Ectodermal cell (in vitro differentiated cells): ENCODE measurements around the gene ITGA2. TPM values are rescaled to one million over a fixed set of nuclear protein-coding genes. Genes with fewer than 3 reads are reported as not detected.

ENCODE experiments used
- H3K27ac ChIP-seq: 2 replicates; pipeline ENCODE4 v1.7.0; 2013; ENCODE audit warnings: mild to moderate bottlenecking, low read depth, low read length; ENCODE audit not compliant: insufficient read depth, poor library complexity, severe bottlenecking
- H3K27me3 ChIP-seq: 2 replicates; pipeline ENCODE4 v1.7.0; 2013; ENCODE audit warnings: mild to moderate bottlenecking, low read length; ENCODE audit not compliant: insufficient read depth, control insufficient read depth, poor library complexity, severe bottlenecking
- H3K36me3 ChIP-seq: one replicate; pipeline ENCODE4 v1.7.0; 2013; ENCODE audit warnings: low read length; ENCODE audit not compliant: control insufficient read depth, insufficient read depth
- H3K4me1 ChIP-seq: one replicate; pipeline ENCODE4 v1.7.0; 2013; ENCODE audit warnings: low read length; ENCODE audit not compliant: control insufficient read depth, insufficient read depth
- H3K4me3 ChIP-seq: 2 replicates; pipeline ENCODE4 v1.7.0; 2013; ENCODE audit warnings: low read depth, low read length, control low read depth; ENCODE audit not compliant: insufficient read depth
- H3K9me3 ChIP-seq: 2 replicates; pipeline ENCODE4 v1.7.0; 2013; ENCODE audit warnings: mild to moderate bottlenecking, low read length, moderate library complexity; ENCODE audit not compliant: control insufficient read depth
- WGBS, 2 experiments: methylation state at CpG; one replicate each; pipeline ENCODE4 v1.1.7; 2013; ENCODE audit warnings: missing lambda C conversion rate in 2 of 2; 5-methylcytosine and 5-hydroxymethylcytosine counted together
- polyA plus RNA-seq, 4 experiments: library from polyadenylated mRNA; stranded (reverse); fragments of 50-300 nt; gene quantifications; one replicate each; pipeline ENCODE4 v1.2.3, GENCODE V29; 2013

ITGA2 gene
- 1.6 TPM for polyA plus RNA-seq (2013, experiment 1 of 4)
- polyA plus RNA-seq (2013, experiment 2 of 4) = 1.5 TPM
- polyA plus RNA-seq (2013, experiment 3 of 4) = 1.3 TPM
- polyA plus RNA-seq (2013, experiment 4 of 4) = 1.5 TPM

DNA sequence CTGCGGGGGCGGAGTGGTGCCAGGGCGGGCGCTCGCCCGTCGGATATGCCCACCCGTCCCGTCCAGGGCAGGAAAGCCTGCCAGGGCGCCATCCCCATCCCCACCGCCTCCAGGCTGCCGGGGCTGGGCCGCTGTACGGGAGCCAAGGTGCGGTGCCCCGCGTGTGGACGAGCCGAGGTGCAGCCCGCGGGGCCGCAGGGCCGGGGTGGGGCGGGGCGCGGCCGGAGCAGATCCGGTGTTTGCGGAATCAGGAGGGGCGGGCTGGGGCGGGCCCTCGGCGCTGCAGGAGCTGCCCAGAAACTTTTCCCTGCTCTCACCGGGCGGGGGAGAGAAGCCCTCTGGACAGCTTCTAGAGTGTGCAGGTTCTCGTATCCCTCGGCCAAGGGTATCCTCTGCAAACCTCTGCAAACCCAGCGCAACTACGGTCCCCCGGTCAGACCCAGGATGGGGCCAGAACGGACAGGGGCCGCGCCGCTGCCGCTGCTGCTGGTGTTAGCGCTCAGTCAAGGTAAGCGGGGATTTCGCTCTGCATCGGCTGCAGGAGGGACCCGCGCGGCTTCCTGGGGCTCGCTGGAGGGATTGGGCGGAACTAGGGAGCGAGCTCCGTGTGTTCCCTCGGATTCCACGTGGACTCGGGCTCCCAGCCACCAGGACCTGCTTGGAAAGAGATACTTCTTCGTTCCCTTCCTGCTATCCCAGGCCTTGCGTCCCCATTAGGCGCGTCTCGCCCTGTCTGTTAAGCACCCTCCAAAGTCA, at the start of gene ITGA2:
TSS of gene ITGA2 (plus strand) at position 328 of the 756 bp plus-strand sequence. CDS start at position 445, 117 bp downstream.
- Histone ChIP-seq H3K27ac (no peak within 1 kb of the TSS), H3K9me3 (no peaks in the 10 kb centered on the region), H3K4me1 (peaks cover 6% of the 10 kb centered on the region), H3K27me3 (peaks cover 44% of the 10 kb centered on the region), H3K36me3 (no peaks in the 10 kb centered on the region), H3K4me3 (peak within 1 kb of the TSS; percentile 66)
- 1% methylated on average over 64 of the region's 64 CpGs for WGBS, 2 experiments

DNA sequence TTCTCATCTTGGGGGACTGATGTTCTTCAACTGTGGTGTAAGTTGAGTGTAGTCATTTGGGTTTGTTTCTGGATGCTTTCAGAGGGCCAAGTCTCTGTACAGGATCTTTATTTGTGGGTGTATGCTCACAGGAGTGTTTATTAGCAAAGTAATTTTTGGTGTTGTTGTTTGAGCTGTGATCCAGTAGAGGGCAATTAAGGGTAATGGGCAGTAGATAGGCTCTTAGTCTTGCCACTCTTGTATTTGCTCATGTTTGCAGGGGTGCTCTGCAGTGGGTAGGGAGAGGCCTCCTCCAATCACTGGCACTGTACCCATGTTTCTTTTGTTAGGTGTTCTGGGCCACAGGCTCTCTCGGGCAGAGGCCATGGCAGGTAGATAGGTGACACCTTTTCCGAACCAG, 45.9 kb upstream of the ITGA2 start:
- no peaks in the 10 kb centered on the region for H3K9me3 ChIP-seq
- 91% methylated on average over 2 of the region's 2 CpGs for WGBS, 2 experiments
- H3K27ac ChIP-seq = no peak overlapping the region

DNA sequence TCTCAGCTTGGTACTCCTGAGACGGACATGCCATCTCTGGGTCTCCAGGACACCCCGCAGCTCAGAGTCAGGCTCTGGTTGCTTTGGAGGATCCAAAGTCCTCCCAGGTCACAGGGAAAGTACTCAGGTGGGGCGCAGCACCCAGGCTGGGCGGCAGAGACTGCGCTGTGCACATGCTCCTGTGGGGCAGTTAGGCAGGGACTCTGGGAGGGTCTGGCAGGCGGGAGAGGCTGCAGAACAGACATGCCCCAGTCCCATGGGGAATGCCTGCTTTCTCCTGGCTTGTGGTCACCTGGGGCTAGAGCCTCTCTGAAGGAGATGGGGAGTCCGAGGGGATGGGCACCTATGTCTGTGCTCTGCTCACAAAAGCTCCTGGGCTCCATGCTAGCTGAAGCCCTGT, 45.3 kb upstream of the ITGA2 start:
- no peaks in the 10 kb centered on the region for H3K36me3 ChIP-seq
- no peaks in the 10 kb centered on the region for H3K9me3 ChIP-seq
- 93 to 96% methylated on average over 7 of the region's 7 CpGs for WGBS, 2 experiments
- no peaks in the 10 kb centered on the region for H3K4me1 ChIP-seq
- H3K4me3 ChIP-seq = no peak overlapping the region
- H3K27ac ChIP-seq = no peak overlapping the region
- no peaks in the 10 kb centered on the region for H3K27me3 ChIP-seq

More for the DNA sequence above, 45.9 kb upstream of the ITGA2 start:
- Histone ChIP-seq H3K36me3 (no peaks in the 10 kb centered on the region), H3K4me1 (no peaks in the 10 kb centered on the region), H3K27me3 (no peaks in the 10 kb centered on the region), H3K4me3 (no peak overlapping the region)

DNA sequence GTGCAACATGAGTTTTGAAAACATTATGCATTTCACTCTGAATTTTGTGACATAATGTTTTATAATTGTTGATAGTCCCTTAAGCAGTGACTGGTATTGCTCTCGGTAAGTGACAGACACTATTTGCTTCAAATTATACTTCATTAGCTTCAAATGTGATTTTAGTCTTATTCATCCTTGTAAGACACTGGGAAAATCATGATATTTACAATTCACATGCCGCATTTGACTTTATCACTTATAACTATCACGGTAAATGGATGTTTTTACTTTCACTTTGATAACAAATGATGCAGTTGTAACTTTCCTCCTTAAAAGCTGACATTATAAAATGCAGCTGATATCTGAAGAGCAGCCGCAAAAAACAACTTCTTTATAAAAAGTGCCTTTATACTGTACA, 44.1 kb upstream of the ITGA2 start:
- Histone ChIP-seq H3K9me3 (no peaks in the 10 kb centered on the region), H3K27ac (no peak overlapping the region), H3K36me3 (no peaks in the 10 kb centered on the region), H3K27me3 (no peaks in the 10 kb centered on the region), H3K4me3 (no peak overlapping the region), H3K4me1 (no peaks in the 10 kb centered on the region)
- 91 to 100% methylated on average over 4 of the region's 4 CpGs for WGBS, 2 experiments

DNA sequence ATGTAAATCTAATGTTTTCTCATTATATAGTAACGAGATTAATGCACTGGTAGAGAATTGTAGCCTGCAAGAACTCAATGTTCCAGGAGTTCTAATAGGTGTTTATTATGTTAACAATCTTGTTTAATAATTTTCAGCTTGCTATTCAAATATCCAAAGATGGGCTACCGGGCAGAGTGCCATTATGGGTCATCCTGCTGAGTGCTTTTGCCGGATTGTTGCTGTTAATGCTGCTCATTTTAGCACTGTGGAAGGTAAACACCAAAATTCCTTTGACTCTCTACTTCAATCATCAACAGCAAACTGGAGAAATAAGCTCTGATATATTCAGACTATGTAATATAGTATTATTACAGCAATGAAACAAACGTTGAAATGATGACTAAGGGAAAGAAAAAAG, 41.9 kb upstream of the ITGA2 start:
- Histone ChIP-seq H3K36me3 (no peaks in the 10 kb centered on the region), H3K9me3 (no peaks in the 10 kb centered on the region), H3K4me3 (no peak overlapping the region), H3K27ac (no peak overlapping the region), H3K27me3 (no peaks in the 10 kb centered on the region), H3K4me1 (no peaks in the 10 kb centered on the region)
- 78 to 95% methylated on average over 3 to 4 of the region's 4 CpGs for whole genome bisulfite sequencing, 2 experiments

DNA sequence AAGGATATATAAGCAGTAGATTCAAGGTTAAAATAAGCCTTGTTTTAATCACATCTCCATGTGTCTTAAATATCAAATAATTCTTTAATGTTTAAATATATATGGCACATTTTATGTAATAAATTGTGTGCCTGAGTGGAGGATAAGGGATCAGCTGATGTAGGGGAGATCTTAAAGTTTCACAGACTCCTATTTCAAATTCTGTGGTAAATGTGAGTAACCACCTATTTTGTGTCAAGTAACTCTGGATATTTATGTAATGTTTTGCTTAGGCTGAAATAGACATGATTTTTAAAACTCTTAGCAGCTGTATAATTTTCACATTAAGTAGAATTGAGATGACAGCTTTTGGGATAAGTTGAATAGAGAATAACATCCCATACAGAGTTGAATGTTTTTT, 41.3 kb upstream of the ITGA2 start:
- Histone ChIP-seq H3K27me3 (no peaks in the 10 kb centered on the region), H3K4me3 (no peak overlapping the region), H3K36me3 (no peaks in the 10 kb centered on the region), H3K27ac (no peak overlapping the region), H3K4me1 (no peaks in the 10 kb centered on the region), H3K9me3 (no peaks in the 10 kb centered on the region)

DNA sequence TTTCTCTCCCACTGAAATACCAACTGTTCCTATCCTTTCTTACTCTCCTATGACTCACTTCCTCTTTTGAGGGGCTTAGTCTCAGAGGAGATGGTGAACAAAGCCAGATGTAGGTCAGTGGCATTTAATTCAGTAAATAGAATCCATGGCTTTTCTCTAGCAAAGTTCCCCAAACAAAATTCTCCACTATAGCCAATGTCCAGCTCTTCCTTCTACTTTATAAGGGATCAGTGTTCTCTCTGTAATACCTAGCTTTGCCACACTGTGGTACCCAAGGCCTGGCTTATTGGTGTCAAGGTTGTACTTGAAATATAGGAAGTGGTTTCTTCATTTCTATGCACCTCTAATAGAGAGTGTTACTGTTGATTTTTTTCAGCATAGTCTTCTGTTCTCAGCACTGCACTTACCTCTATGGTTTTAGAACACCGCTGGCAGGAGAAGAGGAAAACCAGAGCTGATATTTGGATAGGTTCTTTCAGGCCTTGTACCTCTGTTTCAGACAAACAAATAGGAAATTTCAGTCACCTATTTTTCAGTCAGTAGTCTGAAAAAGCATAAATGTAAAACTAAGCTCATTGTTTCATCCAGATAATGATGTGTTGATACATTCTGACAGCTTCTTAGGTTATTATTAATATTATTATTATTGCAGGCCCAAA, 40.6 kb upstream of the ITGA2 start:
- 11 to 14% methylated on average over 1 of the region's 1 CpG for WGBS, 2 experiments
- H3K27me3 ChIP-seq = no peaks in the 10 kb centered on the region
- no peak overlapping the region for H3K27ac ChIP-seq

DNA sequence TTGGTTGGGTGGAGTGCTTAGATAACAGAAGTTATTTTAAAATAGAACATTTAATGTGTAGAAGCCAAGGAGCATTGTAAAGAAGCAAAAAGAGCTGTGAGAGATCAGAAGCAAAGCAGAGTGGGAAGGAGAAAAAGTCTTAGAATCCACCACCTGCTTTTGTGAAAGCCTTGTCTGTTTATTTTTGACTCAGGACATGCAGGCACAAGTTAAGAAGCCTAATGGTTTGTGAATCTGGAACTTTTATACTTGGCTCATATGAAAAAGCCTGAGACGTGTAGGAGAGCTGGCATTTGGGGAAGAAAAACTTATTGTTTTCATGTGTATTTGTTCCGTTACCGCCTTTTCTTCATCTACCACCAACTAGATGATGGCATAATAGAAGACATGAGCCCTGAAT, 38.5 kb upstream of the ITGA2 start:
- Histone ChIP-seq H3K4me3 (no peak overlapping the region), H3K9me3 (no peaks in the 10 kb centered on the region), H3K36me3 (no peaks in the 10 kb centered on the region), H3K4me1 (no peaks in the 10 kb centered on the region), H3K27me3 (no peaks in the 10 kb centered on the region), H3K27ac (no peak overlapping the region)
- 85 to 100% methylated on average over 2 to 3 of the region's 3 CpGs for WGBS, 2 experiments

More for the DNA sequence above, 40.6 kb upstream of the ITGA2 start:
- Histone ChIP-seq H3K9me3 (no peaks in the 10 kb centered on the region), H3K36me3 (no peaks in the 10 kb centered on the region), H3K4me3 (no peak overlapping the region), H3K4me1 (no peaks in the 10 kb centered on the region)

DNA sequence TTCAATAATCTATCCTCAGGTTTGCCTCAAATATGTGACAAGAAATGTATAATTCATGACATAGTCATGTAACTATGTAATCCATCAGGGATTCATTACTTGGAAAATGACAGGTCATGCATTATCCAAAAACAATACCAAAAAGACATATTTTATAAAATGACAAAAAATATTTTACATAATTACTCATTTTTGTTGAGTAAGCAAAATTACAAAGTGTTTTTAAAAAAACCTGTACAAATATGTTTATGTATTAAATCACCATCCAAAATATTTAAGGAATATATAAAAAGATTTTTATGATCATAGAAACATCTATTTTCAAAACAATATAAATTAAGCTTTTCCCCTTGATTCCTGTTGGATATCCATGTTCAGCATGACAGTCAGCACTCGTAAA, 36.7 kb upstream of the ITGA2 start:
- 92 to 97% methylated on average over 1 of the region's 1 CpG for WGBS, 2 experiments

DNA sequence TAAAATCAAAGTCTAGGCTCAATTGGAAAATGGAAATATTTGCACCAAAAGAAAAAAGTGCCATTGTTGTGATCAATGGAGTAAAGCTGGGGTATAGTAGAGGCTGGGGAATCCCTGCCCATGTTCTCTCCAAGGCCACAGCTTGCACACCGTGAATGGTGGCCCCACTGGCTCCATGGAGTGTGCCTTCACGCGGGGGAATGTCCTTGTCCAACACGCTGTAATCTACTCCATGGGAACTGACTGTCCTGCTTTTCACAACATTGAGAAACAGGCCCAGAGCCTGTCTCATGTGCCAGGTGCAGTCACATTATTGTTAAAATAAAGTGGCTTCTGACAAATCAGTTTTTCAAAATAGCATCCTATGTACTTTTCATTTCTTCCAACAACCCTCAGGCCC, 33.1 kb upstream of the ITGA2 start:
- Histone ChIP-seq H3K4me1 (no peaks in the 10 kb centered on the region), H3K36me3 (no peaks in the 10 kb centered on the region), H3K27ac (no peak overlapping the region), H3K4me3 (no peak overlapping the region), H3K27me3 (no peaks in the 10 kb centered on the region), H3K9me3 (no peaks in the 10 kb centered on the region)
- WGBS, 2 experiments = 91 to 96% methylated on average over 4 of the region's 4 CpGs

More for the DNA sequence above, 36.7 kb upstream of the ITGA2 start:
- Histone ChIP-seq H3K4me3 (no peak overlapping the region), H3K4me1 (no peaks in the 10 kb centered on the region), H3K9me3 (no peaks in the 10 kb centered on the region), H3K36me3 (no peaks in the 10 kb centered on the region), H3K27me3 (no peaks in the 10 kb centered on the region), H3K27ac (no peak overlapping the region)
